H9 (cell line): Measurements from ENCODE around the gene LAMB1. TPM values are rescaled to one million over a fixed set of nuclear protein-coding genes. Genes with fewer than 3 reads are reported as not detected.

Experiments
- DNase-seq: peaks from one replicate; pipeline ENCODE4 v3.0.0-alpha.2; 2017
- H2AFZ ChIP-seq: one replicate; pipeline ENCODE4 v1.6.1; 2013; ENCODE audit warnings: mild to moderate bottlenecking, low read length, control low read depth, moderate library complexity
- H2AK5ac ChIP-seq: 2 replicates; pipeline ENCODE4 v1.6.1; 2013; ENCODE audit warnings: low read length, control low read depth, mixed read lengths; ENCODE audit not compliant: insufficient read length
- H2BK120ac ChIP-seq: one replicate; pipeline ENCODE4 v1.6.1; 2013; ENCODE audit warnings: low read depth, mild to moderate bottlenecking, low read length, control low read depth, inconsistent platforms; ENCODE audit not compliant: poor library complexity, severe bottlenecking
- H2BK12ac ChIP-seq: 2 replicates; pipeline ENCODE4 v1.6.1; 2013; ENCODE audit warnings: low read length, control low read depth, mixed read lengths, low read depth; ENCODE audit not compliant: insufficient read length
- H2BK15ac ChIP-seq: 2 replicates; pipeline ENCODE4 v1.6.1; 2013; ENCODE audit warnings: low read depth, low read length, control low read depth
- H2BK20ac ChIP-seq: one replicate; pipeline ENCODE4 v1.6.1; 2013; ENCODE audit warnings: low read depth, mild to moderate bottlenecking, low read length, control low read depth, inconsistent platforms; ENCODE audit not compliant: poor library complexity, severe bottlenecking
- H2BK5ac ChIP-seq: 2 replicates; pipeline ENCODE4 v1.6.1; 2013; ENCODE audit warnings: low read length, control low read depth, mixed read lengths; ENCODE audit not compliant: insufficient read length
- H3K14ac ChIP-seq: 2 replicates; pipeline ENCODE4 v1.6.1; 2013; ENCODE audit warnings: low read length, control low read depth; ENCODE audit not compliant: insufficient read depth
- H3K18ac ChIP-seq: 2 replicates; pipeline ENCODE4 v1.6.1; 2013; ENCODE audit warnings: low read depth, mild to moderate bottlenecking, mixed read lengths, low read length, control low read depth; ENCODE audit not compliant: insufficient read length
- H3K23ac ChIP-seq: 2 replicates; pipeline ENCODE4 v1.6.1; 2013; ENCODE audit warnings: low read length, control low read depth, mixed read lengths, low read depth; ENCODE audit not compliant: insufficient read length
- H3K23me2 ChIP-seq: 2 replicates; pipeline ENCODE4 v1.6.1; 2013; ENCODE audit warnings: low read depth, mild to moderate bottlenecking, mixed read lengths, low read length, control low read depth; ENCODE audit not compliant: insufficient read length, poor library complexity, severe bottlenecking
- H3K27ac ChIP-seq: 2 replicates; pipeline ENCODE4 v1.5.1; 2013; ENCODE audit warnings: low read length, control low read depth, mixed read lengths, low read depth; ENCODE audit not compliant: insufficient read length
- H3K27me3 ChIP-seq: 2 replicates; pipeline ENCODE4 v1.6.1; 2013; ENCODE audit warnings: low read length, control low read depth, inconsistent platforms; ENCODE audit not compliant: insufficient read depth
- H3K4ac ChIP-seq: 2 replicates; pipeline ENCODE4 v1.6.1; 2013; ENCODE audit warnings: low read depth, mild to moderate bottlenecking, control low read depth, inconsistent platforms, low read length, moderate library complexity
- H3K4me1 ChIP-seq: 2 replicates; pipeline ENCODE4 v1.6.1; 2013; ENCODE audit warnings: low read length, control low read depth, inconsistent platforms; ENCODE audit not compliant: insufficient read depth
- H3K4me2 ChIP-seq: 2 replicates; pipeline ENCODE4 v1.6.1; 2013; ENCODE audit warnings: low read length, control low read depth, mixed read lengths; ENCODE audit not compliant: insufficient read length, insufficient read depth
- H3K56ac ChIP-seq: 2 replicates; pipeline ENCODE4 v1.6.1; 2013; ENCODE audit warnings: low read depth, mild to moderate bottlenecking, mixed read lengths, low read length, control low read depth; ENCODE audit not compliant: insufficient read length
- H3K79me1 ChIP-seq: 2 replicates; pipeline ENCODE4 v1.6.1; 2013; ENCODE audit warnings: low read depth, mild to moderate bottlenecking, moderate library complexity, low read length, control low read depth, inconsistent platforms; ENCODE audit not compliant: insufficient read depth, poor library complexity, severe bottlenecking
- H3K79me2 ChIP-seq: 2 replicates; pipeline ENCODE4 v1.6.1; 2013; ENCODE audit warnings: low read length, control low read depth, inconsistent platforms; ENCODE audit not compliant: insufficient read depth
- H3K9ac ChIP-seq: 2 replicates; pipeline ENCODE4 v1.6.1; 2013; ENCODE audit warnings: low read length, control low read depth, mixed read lengths; ENCODE audit not compliant: insufficient read length; ENCODE audit errors: extremely low read depth
- H3K9me3 ChIP-seq: one replicate; pipeline ENCODE4 v1.6.1; 2013; ENCODE audit warnings: low read depth, low read length, inconsistent platforms; ENCODE audit not compliant: control insufficient read depth
- H3T11ph ChIP-seq: one replicate; pipeline ENCODE4 v1.6.1; 2013; ENCODE audit warnings: mild to moderate bottlenecking, low read length, control low read depth, inconsistent platforms
- H4K20me1 ChIP-seq: one replicate; pipeline ENCODE4 v1.6.1; 2013; ENCODE audit not compliant: control insufficient read depth, insufficient read length, insufficient read depth
- H4K5ac ChIP-seq: 2 replicates; pipeline ENCODE4 v1.6.1; 2013; ENCODE audit warnings: low read depth, mild to moderate bottlenecking, mixed read lengths, low read length, control low read depth; ENCODE audit not compliant: insufficient read length
- H4K8ac ChIP-seq: replicated peaks from 2 replicates; pipeline ENCODE4 v1.6.1; 2013; ENCODE audit warnings: low read length, control low read depth, mixed read lengths, low read depth; ENCODE audit not compliant: insufficient read length
- H4K91ac ChIP-seq: 2 replicates; pipeline ENCODE4 v1.6.1; 2013; ENCODE audit warnings: low read depth, mild to moderate bottlenecking, moderate library complexity, mixed read lengths, low read length, control low read depth; ENCODE audit not compliant: insufficient read length
- H3K27ac Mint-ChIP-seq, 3 experiments: 2 replicates in 2 of 3; 3 replicates in 1 of 3; pipeline ENCODE4 v1.8.0; 2020 to 2021; ENCODE audit warnings: mixed read lengths in 3 of 3, mild to moderate bottlenecking in 1 of 3, moderate library complexity in 1 of 3
- H3K27me3 Mint-ChIP-seq: 2 replicates; pipeline ENCODE4 v1.8.0; 2021; ENCODE audit warnings: low read depth, mild to moderate bottlenecking, moderate library complexity, mixed read lengths
- H3K36me3 Mint-ChIP-seq, 3 experiments: 2 replicates in 2 of 3; 3 replicates in 1 of 3; pipeline ENCODE4 v1.8.0; 2020 to 2021; ENCODE audit warnings: low read depth in 3 of 3, mixed read lengths in 3 of 3; ENCODE audit not compliant: insufficient read depth in 1 of 3
- H3K4me1 Mint-ChIP-seq, 2 experiments: 2 replicates each; pipeline ENCODE4 v1.8.0; 2020; ENCODE audit warnings: mixed read lengths in 2 of 2
- H3K4me3 Mint-ChIP-seq, 2 experiments: 2 replicates in 1 of 2; 3 replicates in 1 of 2; pipeline ENCODE4 v1.8.0; 2020 to 2021; ENCODE audit warnings: mild to moderate bottlenecking in 2 of 2, mixed read lengths in 2 of 2, moderate library complexity in 1 of 2
- H3K9me3 Mint-ChIP-seq, 2 experiments: 2 replicates in 1 of 2; 3 replicates in 1 of 2; pipeline ENCODE4 v1.8.0; 2020; ENCODE audit warnings: mild to moderate bottlenecking in 2 of 2, mixed read lengths in 2 of 2, moderate library complexity in 1 of 2
- total RNA-seq: library from RNA; stranded (reverse); gene quantifications from 2 replicates; pipeline ENCODE4 v1.2.1, GENCODE V29; 2021
- TF ChIP-seq, protein P1 (sequence below): fragments of 200-600 bp; sonication (generic); conservative IDR thresholded peaks from 3 replicates; pipeline ENCODE4 v1.8.0; 2021; ENCODE audit warnings: antibody characterized with exemption, mild to moderate bottlenecking

Gene LAMB1
- total RNA-seq, 1 experiment from 2014 or later, result 75.8 TPM

DNA sequence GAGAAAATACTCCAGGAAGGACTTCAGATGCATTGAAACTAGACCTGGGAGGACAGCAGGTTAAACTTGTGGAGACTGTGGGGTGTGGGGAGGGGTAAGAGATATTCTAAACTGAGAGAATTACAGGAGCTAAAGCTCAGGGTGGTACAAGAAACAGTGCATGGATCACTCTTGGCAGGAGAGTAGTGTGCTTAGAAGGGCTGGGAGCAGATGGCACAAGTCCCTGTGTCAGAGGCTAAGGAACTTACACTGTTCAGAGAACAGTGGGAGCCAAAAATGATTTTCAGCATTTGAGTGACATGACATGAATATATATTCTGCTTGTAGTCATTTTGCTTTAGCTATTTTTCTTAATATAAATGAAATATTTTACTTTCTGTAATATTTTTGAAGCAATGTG lies 36.0 kb upstream of the LAMB1 start:
- no peaks in the 10 kb centered on the region for H3K9me3 ChIP-seq
- no peak overlapping the region for H2AK5ac ChIP-seq
- Mint-ChIP-seq H3K4me3 (no peak overlapping the region), H3K9me3 (no peaks in the 10 kb centered on the region), H3K27ac (no peak overlapping the region; a peak in 1 of 7 replicates), H3K36me3 (no peaks in the 10 kb centered on the region), H3K4me1 (peaks cover 9 to 13% of the 10 kb centered on the region in 2 experiments), H3K27me3 (no peaks in the 10 kb centered on the region)
- H3K23me2 ChIP-seq, result no peaks in the 10 kb centered on the region
- H3K27ac ChIP-seq, result no peak overlapping the region
- H3K4me2 ChIP-seq, result no peak overlapping the region
- no peaks in the 10 kb centered on the region for H3K79me1 ChIP-seq
- H3K56ac ChIP-seq, result no peak overlapping the region
- H2BK20ac ChIP-seq, result no peak overlapping the region
- H2AFZ ChIP-seq, result no peak overlapping the region
- no peak overlapping the region for H3K23ac ChIP-seq
- H2BK120ac ChIP-seq, result no peak overlapping the region
- no peaks in the 10 kb centered on the region for H3K79me2 ChIP-seq
- H4K20me1 ChIP-seq, result no peaks in the 10 kb centered on the region
- no peak overlapping the region for H2BK15ac ChIP-seq
- H4K5ac ChIP-seq, result no peak overlapping the region
- no peak overlapping the region for H2BK12ac ChIP-seq
- H4K91ac ChIP-seq, result no peak overlapping the region
- no peak overlapping the region for H4K8ac ChIP-seq
- H3K14ac ChIP-seq, result no peak overlapping the region
- no peaks in the 10 kb centered on the region for H3K27me3 ChIP-seq
- H3K18ac ChIP-seq, result no peak overlapping the region
- no peaks in the 10 kb centered on the region; the same call in 1 of the 2 replicates for H3K4me1 ChIP-seq
- no peak overlapping the region for H3K9ac ChIP-seq
- no peak overlapping the region for H2BK5ac ChIP-seq
- TF ChIP-seq, protein P1, sequence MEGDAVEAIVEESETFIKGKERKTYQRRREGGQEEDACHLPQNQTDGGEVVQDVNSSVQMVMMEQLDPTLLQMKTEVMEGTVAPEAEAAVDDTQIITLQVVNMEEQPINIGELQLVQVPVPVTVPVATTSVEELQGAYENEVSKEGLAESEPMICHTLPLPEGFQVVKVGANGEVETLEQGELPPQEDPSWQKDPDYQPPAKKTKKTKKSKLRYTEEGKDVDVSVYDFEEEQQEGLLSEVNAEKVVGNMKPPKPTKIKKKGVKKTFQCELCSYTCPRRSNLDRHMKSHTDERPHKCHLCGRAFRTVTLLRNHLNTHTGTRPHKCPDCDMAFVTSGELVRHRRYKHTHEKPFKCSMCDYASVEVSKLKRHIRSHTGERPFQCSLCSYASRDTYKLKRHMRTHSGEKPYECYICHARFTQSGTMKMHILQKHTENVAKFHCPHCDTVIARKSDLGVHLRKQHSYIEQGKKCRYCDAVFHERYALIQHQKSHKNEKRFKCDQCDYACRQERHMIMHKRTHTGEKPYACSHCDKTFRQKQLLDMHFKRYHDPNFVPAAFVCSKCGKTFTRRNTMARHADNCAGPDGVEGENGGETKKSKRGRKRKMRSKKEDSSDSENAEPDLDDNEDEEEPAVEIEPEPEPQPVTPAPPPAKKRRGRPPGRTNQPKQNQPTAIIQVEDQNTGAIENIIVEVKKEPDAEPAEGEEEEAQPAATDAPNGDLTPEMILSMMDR, result no peak
- no peak overlapping the region for H3K4ac ChIP-seq
- no peak overlapping the region for H3T11ph ChIP-seq
- no peak for DNase-seq
